Fibroblast of villous mesenchyme (primary cell): ENCODE results near the gene FKBP10. TPM values are rescaled to one million over a fixed set of nuclear protein-coding genes. Genes with fewer than 3 reads are reported as not detected.

Source experiments
- DNase-seq: peaks from one replicate; pipeline ENCODE4 v3.0.0-alpha.2; 2010; ENCODE audit warnings: low read depth
- H3K4me3 ChIP-seq: 2 replicates; pipeline ENCODE4 v1.5.1; 2011; ENCODE audit warnings: low read depth, mild to moderate bottlenecking, low read length
- CTCF ChIP-seq: IDR thresholded peaks from 2 replicates; pipeline ENCODE4 v1.5.1; 2012; ENCODE audit warnings: low read depth, mild to moderate bottlenecking, low read length; ENCODE audit not compliant: insufficient read depth
- total RNA-seq: library from RNA; depleted of rRNA; stranded (reverse); fragments of >200 nt; gene quantifications from 2 replicates; pipeline ENCODE4 v1.2.3, GENCODE V29; 2012

Gene FKBP10
- total RNA-seq, 1 donor = 228 TPM

GRCh38 chr17:41813152-41813680 lies 412 bp downstream of the FKBP10 start:
- H3K4me3 ChIP-seq = peak overlapping the region; percentile 95
- peak; percentile 11 for DNase-seq
- no peak for TF ChIP-seq CTCF

DNA sequence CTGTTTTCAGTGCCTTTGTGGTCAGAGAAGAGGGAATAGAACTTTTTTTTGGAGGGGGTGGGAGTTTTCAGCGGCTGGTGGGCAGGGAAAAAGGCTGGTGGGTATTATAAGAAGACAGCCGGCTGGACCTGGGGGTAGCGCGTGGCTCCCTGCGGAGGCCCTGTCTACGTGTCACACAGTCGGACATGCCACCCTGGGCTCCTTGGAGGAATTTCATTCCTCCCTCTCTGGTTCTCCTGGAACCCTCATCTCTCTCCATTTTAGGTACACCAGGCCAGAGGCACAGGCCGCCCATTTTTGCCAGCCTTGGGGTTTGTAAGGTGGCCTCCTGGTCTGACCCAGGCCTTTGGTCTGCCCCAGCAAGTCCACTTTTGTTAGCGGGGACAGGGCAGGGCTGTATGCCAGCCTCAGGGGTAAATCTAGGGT lies 908 bp downstream of the FKBP10 start:
- DNase-seq = peak; percentile 23
- TF ChIP-seq CTCF = no peak
- peak overlapping the region; percentile 95 for H3K4me3 ChIP-seq

- no peak for TF ChIP-seq CTCF
- DNase-seq = peak; percentile 82
- peak overlapping the region; percentile 95 for H3K4me3 ChIP-seq
Measured at GRCh38 chr17:41814195-41814594, 1.4 kb downstream of the FKBP10 start.

DNA sequence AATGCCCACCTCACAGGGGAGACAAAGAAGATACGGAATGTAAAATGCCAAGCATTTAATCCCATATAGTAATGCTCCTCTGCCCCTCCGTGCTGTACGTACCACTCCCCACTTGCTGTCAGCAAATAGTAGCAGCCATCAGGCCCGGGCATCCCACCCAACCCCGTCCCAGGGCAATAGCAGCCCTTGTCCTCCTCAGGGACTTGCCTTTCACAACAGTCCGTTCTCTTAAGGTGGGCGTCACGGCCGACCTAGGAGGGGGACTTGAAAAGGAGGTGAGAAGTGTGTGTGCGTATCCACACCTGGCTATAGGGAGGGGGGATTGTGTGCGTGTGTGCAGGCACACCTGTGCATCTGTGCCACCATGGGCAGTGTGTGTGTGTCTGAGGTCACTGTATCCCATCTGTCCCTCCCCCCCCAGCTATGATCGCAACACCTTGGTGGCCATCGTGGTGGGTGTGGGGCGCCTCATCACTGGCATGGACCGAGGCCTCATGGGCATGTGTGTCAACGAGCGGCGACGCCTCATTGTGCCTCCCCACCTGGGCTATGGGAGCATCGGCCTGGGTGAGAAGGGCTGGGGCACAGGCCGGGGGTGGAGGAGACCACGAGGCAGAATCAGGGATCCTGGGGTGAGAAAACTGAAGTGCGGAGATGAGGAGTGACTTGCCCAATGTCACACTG lies 4.0 kb downstream of the FKBP10 start:
- TF ChIP-seq CTCF = no peak
- DNase-seq = no peak

DNA sequence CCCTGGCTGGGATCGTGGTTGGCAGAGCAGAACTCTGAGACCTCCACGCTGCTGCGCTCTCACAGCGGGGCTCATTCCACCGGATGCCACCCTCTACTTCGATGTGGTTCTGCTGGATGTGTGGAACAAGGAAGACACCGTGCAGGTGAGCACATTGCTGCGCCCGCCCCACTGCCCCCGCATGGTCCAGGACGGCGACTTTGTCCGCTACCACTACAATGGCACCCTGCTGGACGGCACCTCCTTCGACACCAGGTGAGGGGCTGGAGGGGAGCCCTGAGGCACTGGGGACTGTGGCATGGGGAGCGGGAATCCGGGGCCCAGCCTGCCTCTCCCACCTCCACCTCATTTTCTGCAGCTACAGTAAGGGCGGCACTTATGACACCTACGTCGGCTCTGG lies 5.2 kb downstream of the FKBP10 start:
- H3K4me3 ChIP-seq = no peak overlapping the region
- no peak for DNase-seq
- TF ChIP-seq CTCF = no peak

More for the DNA sequence above, 4.0 kb downstream of the FKBP10 start:
- H3K4me3 ChIP-seq = no peak overlapping the region

GRCh38 chr17:41821776-41822175 lies 9.0 kb downstream of the FKBP10 start:
- TF ChIP-seq CTCF = no peak
- no peak overlapping the region for H3K4me3 ChIP-seq
- no peak for DNase-seq
